Measurements from ENCODE around the gene SLC29A3. TPM values are rescaled to one million over a fixed set of nuclear protein-coding genes. Genes with fewer than 3 reads are reported as not detected.

The SLC29A3 gene
- total RNA-seq, 2 donors from 2014 or later = 3.5 to 6.2 TPM

DNA sequence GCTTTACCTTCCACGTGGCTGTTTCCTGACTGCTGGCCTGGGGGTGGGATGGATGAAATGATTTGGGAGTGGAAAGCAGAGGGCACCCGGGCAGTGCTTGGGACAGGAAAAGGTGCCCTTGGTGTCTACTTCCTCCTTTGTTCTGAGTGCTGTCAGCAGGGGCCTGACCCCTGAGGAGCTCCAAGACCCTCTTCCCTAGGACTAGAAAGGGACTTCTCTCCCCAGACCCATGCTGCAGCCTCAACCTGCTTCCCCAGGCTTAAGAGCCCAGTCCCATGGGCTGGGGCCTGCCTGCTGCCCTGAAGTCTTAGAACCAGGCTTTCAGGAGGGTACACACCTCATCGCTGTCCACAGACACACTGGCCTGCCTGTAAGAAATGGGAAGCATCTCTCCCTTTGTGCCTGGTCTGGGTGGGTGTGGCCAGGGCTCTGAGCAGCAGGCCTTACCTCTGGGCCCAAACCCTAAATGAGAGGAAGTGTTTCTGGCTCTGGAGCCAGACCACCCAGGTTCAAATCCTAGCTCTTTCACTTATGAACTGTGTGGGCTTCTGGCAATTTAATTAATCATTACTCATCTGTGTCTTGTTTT lies 90.6 kb downstream of the SLC29A3 start:
- DNase-seq (ENCODE audit: low spot score) = peak; percentile 40
- intact Hi-C loops (cut with DNase I) = no loop called here

Other genes with a start within 250 kb of the SLC29A3 start
- 1 to 10 TPM; 7.1 to 8.4 TPM for gene UNC5B, start 106.7 kb upstream of the SLC29A3 start, total RNA-seq
- 10 to 100 TPM; 24.5 to 43.0 TPM for gene CDH23, start 77.7 kb downstream of the SLC29A3 start, total RNA-seq

All from posterior vena cava (tissue), 2 donors.